Activated CD4-positive, alpha-beta T cell treated with anti-CD3 and anti-CD28 coated beads, Interleukin-2, amount 50 U/mL, for 24 hours (primary cell): Measurements from ENCODE around the gene PLEKHM3.

Experiments
- DNase-seq, 2 donors: peaks; one replicate each; pipeline ENCODE4 v3.0.0-alpha.2; 2020; ENCODE audit warnings: low read depth in 1 of 2, low spot score in 1 of 2

The PLEKHM3 gene

DNA sequence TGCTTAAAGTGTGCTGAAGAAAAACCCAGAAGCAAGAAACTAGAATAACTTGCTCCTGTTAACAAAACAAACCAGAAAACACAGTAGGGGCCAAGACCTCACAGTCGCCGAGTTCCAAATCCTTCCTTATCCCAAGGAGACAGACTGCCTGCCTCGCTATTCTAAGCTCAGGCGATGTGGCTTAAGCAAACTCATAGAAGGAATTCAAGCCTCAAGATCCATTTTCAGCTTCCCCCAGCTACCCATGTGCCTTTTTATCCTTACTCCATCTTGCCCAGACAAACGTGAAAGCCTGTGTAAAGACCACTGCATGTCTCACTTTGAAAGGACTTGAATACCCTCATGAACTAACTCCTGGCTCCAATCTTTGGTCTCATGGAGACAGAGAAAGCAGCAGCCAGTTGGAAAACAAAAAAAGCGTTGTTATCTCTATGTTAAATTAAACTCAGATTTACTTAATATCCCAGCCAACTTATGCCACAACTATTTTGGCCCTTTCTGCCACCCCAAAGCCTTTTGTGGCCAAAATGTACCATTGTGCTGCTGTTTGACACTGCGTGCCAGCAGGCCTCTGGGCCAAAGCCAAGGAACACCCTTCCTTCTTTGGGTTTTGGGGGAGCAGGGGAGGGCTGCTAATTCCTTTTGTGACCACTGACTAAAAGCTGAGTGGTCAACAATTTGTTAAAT, 132.5 kb downstream of the PLEKHM3 start:
- no peak for DNase-seq

DNA sequence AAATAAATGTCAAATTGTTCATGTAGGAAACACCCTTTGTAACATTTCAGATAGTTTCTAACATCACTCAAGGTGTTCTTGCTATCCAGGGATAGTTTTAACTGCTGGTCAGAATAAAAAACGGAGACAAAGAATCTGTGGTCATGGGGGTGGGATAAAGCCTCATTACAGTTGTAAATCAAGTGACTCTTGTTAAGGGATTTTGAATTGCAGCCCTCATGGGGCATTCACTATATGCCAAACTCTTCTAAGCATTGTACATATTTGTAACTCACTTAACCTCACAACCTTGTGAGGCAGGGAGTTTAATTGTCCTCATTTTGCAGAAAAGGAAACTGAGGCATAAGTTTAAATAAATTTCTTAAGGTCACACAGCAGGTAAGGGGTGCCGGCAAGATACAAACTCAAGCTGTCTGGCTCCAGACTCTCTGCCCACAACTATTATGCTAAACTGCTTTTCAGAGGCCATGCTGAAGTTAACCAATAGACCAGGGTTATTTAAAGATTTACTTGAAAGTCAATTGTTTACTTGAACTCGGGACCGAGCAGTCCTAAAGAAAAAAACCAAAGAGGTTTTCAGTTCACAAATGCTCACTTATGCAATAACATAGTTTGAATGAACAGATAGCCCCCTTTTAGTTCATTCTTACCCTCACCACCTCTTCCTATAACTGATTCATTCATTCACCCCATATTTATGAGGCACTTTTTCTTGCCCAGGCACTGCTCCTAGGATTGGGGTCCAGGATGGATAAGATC, 134.1 kb downstream of the PLEKHM3 start:
- no peak for DNase-seq

DNA sequence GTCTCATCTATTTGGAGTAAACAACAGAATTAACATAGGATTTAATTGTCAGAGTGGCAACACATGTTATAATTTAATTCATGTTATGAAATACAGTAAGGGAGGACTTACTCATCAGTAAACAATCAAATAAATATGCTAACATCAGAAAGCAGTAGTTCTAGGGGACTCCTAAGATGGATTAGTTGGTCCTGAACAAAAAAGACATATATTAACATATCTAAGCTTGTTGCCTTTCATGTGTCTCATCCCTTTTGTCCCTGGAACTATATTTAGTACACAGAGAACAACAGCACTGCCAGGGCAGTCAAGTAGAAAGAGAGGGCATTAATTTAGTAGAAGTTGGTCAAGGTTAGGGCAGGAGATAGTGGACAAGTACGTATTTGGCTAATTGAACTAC, 137.8 kb downstream of the PLEKHM3 start:
- DNase-seq = no peak

DNA sequence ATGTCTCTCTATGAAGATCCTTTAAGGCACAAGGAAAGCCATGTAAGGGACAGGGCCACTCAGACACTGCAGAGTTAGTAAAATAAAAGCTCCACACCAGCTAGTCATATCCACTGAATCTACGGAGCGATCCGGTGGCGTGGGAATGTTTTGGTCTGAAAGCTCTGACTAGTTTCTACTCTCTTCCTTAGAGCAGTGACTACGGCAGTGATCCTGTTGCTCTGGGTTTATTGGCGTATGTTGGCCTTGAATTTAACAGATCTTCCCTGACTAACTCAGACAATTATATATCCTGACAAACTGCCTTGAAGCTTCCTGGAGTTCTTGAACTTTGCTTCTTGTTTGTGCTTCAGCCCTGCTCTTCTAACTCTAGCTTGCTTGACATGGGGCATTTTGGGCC, 140.3 kb downstream of the PLEKHM3 start:
- no peak for DNase-seq

DNA sequence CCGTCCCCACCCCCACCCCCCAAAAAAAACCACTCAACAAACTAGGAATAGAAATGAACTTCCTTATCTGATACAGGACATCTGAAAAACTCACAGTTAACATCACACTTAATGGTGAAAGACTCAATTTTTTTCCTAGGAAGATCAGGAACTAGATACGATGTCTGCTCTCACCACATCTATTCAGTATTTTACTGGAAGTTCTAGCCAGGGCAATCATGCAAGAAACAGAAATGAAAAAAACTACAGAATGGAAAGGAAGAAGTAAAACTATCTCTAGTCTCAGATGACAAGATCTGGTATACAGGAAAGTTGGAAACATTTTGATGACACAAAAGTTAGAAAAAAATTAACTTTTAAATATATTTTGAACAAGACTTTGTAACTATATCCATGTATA, 141.2 kb downstream of the PLEKHM3 start:
- DNase-seq = no peak

DNA sequence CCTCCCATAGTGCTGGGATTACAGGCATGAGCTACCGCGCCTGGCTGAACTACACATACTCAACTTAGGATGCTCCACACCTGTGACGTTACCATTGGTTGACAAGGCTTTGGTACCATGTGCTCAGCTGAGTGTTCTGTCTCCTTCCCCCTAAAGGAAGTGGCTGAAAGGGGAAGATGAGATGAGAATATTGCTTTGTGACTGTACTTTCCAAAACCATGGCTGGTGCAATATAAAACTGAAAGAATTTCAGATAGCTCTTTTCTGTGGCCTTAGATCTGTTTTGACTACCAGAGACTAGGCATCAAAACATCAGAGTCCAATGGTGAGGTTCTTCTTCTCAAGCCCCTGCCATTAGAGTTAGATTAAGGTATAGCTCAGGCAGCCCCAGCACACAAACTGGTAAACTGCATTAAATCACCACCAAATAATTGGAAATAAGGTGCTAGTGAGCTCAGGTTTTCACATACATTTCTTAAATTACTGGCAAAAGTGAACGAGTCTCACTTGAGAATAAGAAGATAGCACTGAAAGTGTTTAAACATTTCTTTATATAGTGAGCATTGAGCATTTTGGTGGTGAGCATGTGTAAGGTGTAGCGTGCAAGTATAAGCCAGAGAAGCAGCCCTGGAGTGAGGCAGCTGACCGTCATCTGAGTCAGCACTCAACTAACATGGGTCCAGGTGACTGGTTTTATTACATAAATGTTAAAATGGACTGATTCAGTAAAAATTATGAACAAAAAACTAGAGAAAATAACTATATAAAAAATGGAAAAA, 142.1 kb downstream of the PLEKHM3 start:
- DNase-seq = no peak

DNA sequence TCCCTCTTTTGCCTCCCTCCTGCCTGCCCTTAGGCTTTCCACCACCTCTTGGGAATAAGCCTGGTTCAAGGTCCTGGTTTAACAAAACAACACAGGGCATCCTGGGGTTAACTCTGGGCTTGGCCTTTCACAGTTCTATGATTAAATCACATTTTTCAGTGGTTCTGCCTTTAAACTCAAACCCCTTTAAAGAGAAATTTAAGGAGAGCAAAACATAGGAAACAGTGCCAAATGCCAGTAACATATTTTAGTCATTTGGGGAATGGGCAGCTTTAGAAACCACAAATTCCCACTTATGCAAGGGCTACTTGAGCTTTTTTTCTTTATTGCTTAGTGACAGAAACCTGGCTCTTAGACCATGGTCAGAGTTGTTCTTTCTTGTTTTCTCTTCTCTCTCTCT, 143.4 kb downstream of the PLEKHM3 start:
- DNase-seq = no peak

DNA sequence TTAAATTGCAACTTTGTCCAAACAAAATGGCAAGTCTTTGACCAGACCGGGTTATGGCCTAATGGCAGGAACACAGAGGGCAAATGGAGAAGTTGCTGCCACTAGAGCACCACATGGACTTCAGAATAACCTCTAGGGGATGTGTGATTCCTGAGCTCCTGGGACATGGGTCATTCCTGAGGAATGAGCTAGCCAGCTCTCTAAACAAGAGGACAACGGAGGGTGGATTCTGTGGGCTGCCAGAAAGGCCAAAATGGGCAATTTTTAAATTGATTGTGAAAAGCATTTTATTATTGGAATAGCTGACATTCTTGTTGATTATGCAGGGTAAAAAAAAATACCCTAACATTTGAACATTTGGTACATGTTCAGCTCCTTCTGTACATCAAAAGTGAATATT, 145.8 kb downstream of the PLEKHM3 start:
- DNase-seq = no peak

DNA sequence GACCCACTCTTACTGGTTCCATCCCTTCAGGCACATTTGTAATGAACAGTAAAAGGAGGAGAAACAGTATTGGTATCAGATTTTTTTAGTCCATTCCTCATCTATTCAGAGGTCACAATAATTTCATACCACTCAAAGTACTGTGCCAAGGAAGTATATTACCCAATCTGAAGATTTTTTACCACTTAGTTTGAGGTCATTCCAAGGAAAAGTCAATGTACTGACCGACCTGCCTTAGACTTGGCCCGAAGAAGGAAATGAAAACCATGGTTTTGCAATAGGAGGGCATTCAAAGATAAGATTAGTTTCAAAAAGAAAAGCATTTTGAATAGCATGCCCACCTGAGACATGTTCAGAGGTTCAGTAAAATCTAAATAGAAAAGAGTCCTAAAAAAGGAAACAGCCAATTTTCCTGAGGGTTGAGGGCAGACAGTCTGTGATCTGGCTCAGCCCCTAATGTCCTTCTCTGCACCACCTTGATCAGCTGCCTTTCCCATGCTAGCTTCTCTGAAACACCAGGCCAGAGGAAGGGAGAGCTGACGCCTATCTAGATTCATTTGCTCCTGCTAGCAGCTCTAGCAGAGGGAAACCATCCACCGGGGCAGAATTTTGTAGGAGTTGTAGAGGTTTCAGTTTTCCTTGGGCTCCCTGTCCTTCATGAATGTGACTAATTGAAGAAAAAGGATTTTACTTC, 148.3 kb downstream of the PLEKHM3 start:
- DNase-seq = no peak

DNA sequence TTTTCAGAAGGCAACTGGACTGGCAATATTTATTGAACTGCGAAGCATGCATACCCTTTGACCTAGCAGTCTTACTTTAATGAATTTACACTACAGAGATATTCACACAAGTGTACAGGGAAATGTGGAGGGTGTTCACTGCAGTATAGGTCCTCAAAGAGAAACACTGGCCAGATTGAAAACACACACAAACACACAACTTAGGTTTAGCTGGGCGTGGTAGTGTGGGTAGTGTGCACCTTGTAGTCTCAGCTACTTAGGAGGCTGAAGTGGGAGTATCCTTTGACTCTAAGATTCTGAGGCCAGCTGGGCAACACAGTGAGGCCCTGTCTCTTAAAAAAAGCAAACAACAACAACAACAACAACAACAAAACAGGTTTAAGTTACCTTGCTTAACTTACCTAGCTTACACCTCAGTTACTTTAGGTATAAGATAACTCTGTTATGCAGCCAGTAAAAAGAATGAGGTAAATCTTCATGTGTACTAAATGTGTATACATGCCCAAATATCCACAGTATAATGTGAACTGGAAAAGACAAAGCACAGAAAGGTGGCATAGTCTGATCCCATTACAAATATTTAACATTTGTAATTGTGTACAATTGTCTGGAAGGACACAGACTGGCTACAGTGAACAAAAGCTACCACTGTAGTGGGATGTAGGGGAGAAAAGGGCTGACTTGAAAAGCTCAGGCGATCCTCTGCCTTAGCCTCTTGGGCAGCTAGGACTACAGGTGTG, 149.7 kb downstream of the PLEKHM3 start:
- no peak for DNase-seq

DNA sequence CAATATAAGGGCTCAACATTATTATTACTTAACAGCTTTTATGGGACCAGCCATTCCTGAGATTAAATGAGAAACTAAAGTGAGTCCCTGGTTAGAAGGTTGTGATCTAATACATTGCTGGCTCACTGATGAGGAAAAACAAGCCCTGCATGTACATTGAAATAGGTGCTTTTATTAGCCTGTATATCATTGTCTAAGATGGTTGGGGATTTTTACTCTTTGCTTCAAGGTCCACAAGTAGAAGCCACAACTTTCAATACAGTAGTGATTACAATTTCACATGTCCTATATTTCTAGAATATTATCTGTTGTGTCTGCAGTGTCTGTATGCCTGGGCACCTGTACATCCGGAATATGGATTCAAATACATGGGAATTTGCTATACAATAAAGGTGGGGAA, 151.5 kb downstream of the PLEKHM3 start:
- no peak for DNase-seq

DNA sequence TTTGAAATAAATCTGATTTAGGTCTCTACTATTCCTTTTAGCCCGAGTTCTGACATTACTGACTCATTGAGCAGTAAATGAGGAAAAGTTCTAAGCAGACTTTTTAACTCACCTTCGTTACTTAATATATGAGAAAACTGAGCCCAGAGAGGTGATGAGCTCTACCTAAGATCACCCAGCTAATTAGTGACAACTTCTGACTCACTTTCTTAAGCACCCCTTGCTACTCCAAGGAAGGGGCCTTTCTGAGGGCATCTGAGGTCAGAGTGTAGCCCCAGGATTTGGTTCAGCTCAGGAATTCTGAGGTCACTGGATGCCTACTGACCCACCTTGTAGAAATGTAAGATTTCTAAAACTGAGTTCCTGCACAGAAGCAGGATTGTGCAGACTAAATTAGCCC, 153.4 kb downstream of the PLEKHM3 start:
- DNase-seq = no peak

DNA sequence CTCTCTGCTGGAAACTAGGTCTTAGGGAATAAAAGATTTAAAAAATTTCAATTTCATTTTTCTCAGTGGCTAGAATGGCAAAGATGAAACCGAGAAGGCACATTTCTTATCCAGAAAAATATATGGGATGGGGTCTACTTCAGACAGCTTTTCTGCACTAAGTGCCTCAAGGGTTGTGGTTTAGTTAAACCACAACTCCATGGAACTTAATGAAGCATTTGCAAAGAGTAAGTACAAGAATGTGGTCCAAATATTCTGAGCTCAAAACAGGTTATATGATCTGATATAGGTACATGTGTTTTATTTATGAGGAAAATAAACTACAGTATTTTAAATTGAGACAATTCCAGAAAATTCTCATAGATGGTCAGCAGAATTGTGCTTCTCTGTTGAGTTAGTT, 153.8 kb downstream of the PLEKHM3 start:
- DNase-seq = no peak

DNA sequence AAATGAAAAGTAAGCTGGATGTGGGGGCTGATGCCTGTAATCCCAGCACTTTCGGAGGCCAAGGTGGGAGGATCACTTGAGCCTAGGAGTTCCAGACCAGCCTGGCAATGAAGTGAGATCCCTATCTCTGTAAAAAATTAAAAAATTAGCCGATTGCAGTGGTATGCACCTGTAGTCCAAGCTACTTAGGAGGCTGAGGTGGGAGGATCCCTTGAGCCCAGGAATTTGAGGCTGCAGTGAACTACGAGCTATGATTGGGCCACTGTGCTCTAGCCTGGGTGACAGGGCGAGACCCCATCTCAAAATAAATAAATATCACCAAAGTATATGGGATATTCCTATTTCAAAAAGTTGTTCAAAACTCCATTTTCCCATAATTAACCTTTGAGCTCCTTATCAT, 154.5 kb downstream of the PLEKHM3 start:
- no peak for DNase-seq

DNA sequence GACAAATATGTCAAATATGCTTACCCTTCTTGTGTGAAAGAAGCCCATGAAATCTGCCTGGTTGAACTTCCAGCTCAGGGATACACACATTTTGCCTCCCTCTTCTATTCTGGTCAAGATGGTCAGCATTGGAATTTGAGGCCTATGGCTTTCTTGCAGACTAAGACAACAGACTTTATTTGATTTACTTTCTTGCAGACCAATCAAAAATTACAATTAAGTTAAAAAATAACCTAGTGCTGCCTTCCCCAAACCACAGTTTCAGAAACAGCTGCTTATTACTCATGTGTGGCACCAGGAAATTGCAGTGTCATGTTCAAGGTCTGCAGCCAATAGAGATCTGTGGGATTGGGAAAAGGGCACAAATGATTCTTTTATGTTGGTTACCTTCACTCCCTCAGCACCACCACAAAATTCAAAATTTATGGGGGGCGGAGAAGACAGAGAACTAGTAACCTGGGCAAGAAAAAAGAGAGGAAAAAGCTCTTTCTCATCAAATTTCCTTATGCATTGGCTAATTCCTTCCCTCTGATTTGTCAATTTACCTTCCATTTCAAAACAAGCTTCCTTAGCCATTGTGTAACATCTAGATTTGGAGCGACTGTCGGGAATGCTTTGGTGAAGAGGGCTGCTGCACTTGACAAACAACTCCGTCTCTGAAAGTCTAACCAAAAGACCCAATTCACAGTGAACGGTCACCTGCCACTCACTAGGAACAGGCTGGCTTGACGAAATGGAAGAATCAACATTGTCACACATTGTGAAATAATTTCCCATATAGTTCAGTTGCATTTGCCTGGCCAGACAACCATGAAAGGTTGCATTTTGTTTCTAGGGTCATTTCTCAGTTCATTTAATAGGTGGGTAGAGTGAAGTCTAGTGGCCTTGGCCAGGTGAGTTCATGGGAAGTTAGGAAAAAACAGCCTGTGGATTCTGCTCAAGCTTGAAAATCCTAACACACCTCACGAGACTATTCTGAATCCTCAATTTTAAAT, 155.2 kb downstream of the PLEKHM3 start:
- no peak for DNase-seq

DNA sequence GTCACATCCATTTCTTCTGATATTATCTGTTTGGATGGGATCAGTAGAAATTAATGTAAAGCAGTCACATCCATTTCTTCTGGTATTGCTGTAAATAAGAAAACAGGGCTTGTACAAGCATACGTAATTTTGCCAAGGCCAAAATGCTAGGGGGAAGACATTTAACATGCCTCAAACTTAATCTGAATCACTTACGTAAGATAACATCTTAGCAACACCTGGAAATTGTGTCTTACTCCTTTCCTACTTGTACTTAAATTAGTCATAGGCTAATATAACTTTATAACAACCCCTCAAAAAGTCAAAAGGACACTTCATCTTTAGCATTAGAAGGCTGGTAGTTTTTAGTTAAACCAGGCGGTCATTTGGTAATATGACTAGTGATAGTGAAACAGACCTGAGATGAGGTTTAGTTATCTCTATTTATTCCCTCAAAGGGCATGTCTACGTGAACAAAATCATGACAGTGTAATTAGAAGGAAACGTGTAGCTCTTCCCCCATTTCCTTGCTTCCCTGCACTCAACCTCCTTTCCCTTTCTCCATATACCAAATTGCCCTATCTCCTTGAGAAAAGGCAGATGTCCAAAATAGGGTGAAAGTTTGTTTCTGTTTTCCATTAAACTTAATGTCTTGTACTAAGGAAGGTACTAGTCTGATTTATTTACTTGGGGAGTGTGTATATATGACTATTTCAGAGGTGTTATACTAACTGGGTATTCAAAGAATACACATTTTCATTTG, 156.3 kb downstream of the PLEKHM3 start:
- no peak for DNase-seq

DNA sequence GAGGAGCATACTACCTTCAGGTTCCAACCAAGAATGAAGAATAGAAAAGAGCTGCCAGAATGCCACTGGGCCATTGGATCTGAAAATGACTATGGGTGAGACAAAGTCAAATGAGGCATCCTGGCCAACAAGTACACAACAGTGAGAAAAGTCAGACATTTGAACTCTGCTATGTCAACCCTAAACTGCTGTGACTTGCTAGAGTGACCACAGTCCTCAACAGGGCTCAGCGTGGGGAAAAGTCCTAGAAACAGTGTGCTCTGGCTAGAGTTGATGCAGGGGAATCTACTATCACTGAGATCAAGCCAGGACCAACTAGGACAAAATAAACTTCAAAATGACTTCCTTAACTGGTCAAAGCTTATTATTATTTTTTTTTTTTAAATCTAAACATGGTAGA, 157.4 kb downstream of the PLEKHM3 start:
- no peak for DNase-seq

DNA sequence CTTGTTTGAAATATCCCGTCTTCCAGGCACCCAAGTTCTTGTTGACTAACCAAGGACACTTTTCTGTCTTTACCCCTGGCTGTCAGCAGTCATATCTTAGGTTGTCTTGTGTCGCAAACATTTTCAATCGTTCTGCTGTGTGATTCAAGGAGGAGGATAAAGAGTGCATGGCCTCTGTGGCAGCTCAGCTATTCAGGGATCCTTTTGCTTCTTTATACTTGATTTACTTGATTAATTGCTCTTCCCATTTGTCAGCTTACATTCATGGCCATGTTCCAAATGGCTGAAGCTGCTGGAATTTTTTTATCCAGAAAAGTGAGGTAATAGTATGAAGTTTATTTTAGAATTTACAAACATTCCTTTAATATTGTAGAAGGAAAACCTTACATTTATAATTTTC, 158.3 kb downstream of the PLEKHM3 start:
- DNase-seq = no peak

DNA sequence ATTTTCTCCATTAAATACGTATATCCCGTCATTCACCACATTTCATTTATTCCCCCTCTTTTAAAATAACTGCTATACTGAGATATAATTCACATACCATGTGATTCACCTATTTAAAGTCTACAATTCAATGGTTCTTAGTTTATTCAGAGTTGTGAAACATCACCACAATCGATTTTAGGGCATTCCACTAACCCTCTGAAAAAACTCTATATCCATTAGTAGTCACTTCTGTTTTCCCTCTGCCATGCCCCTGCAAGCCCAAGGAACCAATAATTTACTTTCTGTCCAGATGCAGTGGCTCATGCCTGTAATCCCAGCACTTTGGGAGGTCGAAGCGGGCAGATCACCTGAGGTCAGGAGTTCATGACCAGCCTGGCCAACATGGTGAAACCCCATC, 160.1 kb downstream of the PLEKHM3 start:
- no peak for DNase-seq
